Osteocyte (in vitro differentiated cells): ENCODE data around the gene TBXAS1. TPM values are rescaled to one million over a fixed set of nuclear protein-coding genes. Genes with fewer than 3 reads are reported as not detected.
"Not testable (repeated sequence)": the region's sequence is repeated elsewhere in the genome, so short reads cannot be mapped to it uniquely, and the experiment has no call there.

Experiments
- DNase-seq: peaks from one replicate; pipeline ENCODE4 v3.0.0; 2021; ENCODE audit warnings: mixed read lengths; ENCODE audit not compliant: unreplicated experiment; ENCODE audit errors: extremely low spot score
- H3K27ac Mint-ChIP-seq: one replicate; pipeline ENCODE4 v1.8.0; 2021; ENCODE audit warnings: mild to moderate bottlenecking, mixed read lengths; ENCODE audit not compliant: unreplicated experiment
- H3K27me3 Mint-ChIP-seq: one replicate; pipeline ENCODE4 v1.8.0; 2021; ENCODE audit warnings: mixed read lengths; ENCODE audit not compliant: unreplicated experiment
- H3K36me3 Mint-ChIP-seq: one replicate; pipeline ENCODE4 v1.8.0; 2021; ENCODE audit warnings: mixed read lengths; ENCODE audit not compliant: unreplicated experiment
- H3K4me1 Mint-ChIP-seq: one replicate; pipeline ENCODE4 v1.8.0; 2021; ENCODE audit warnings: mixed read lengths; ENCODE audit not compliant: unreplicated experiment
- H3K4me3 Mint-ChIP-seq: one replicate; pipeline ENCODE4 v1.8.0; 2021; ENCODE audit warnings: mild to moderate bottlenecking, moderate library complexity, mixed read lengths; ENCODE audit not compliant: unreplicated experiment
- H3K9me3 Mint-ChIP-seq: one replicate; pipeline ENCODE4 v1.8.0; 2021; ENCODE audit warnings: mixed read lengths; ENCODE audit not compliant: unreplicated experiment
- total RNA-seq: library from RNA; stranded (reverse); gene quantifications from 2 replicates; pipeline ENCODE4 v1.2.1, GENCODE V29; 2021
- TF ChIP-seq, protein P1 (sequence below): fragments of 200-600 bp; sonication (generic); IDR thresholded peaks from 2 replicates; pipeline ENCODE4 v1.5.0; 2021; ENCODE audit warnings: antibody characterized with exemption, mild to moderate bottlenecking, moderate library complexity

The TBXAS1 gene
- total RNA-seq, 1 donor from 2014 or later: 3.5 TPM

DNA sequence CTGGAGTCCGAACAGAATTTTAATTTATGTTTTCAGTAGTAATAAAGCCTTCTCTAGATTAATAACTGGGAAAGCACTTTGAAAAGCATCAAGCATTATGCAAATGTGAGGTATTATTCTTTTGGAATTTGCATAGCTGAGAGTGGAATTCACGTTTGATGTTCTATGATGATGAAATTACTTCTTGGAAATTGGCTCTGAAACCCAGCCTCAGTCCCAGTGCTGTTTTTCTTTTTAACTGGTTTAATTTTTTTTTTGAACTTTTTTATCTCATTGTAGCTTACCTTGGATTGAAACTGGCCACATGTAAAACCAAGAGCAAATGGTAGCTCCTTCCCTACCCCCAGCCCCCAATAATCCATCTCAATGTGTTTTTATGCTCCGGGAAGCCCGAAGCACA lies 1.2 kb downstream of the TBXAS1 start:
- peaks cover 22% of the 10 kb centered on the region for H3K4me1 Mint-ChIP-seq
- H3K9me3 Mint-ChIP-seq: peaks cover 6% of the 10 kb centered on the region
- H3K4me3 Mint-ChIP-seq: no peak overlapping the region
- no peak overlapping the region for H3K27ac Mint-ChIP-seq
- TF ChIP-seq, protein P1, sequence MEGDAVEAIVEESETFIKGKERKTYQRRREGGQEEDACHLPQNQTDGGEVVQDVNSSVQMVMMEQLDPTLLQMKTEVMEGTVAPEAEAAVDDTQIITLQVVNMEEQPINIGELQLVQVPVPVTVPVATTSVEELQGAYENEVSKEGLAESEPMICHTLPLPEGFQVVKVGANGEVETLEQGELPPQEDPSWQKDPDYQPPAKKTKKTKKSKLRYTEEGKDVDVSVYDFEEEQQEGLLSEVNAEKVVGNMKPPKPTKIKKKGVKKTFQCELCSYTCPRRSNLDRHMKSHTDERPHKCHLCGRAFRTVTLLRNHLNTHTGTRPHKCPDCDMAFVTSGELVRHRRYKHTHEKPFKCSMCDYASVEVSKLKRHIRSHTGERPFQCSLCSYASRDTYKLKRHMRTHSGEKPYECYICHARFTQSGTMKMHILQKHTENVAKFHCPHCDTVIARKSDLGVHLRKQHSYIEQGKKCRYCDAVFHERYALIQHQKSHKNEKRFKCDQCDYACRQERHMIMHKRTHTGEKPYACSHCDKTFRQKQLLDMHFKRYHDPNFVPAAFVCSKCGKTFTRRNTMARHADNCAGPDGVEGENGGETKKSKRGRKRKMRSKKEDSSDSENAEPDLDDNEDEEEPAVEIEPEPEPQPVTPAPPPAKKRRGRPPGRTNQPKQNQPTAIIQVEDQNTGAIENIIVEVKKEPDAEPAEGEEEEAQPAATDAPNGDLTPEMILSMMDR: no peak
- no peak for DNase-seq
- H3K36me3 Mint-ChIP-seq: no peaks in the 10 kb centered on the region
- H3K27me3 Mint-ChIP-seq: peaks cover 20% of the 10 kb centered on the region

DNA sequence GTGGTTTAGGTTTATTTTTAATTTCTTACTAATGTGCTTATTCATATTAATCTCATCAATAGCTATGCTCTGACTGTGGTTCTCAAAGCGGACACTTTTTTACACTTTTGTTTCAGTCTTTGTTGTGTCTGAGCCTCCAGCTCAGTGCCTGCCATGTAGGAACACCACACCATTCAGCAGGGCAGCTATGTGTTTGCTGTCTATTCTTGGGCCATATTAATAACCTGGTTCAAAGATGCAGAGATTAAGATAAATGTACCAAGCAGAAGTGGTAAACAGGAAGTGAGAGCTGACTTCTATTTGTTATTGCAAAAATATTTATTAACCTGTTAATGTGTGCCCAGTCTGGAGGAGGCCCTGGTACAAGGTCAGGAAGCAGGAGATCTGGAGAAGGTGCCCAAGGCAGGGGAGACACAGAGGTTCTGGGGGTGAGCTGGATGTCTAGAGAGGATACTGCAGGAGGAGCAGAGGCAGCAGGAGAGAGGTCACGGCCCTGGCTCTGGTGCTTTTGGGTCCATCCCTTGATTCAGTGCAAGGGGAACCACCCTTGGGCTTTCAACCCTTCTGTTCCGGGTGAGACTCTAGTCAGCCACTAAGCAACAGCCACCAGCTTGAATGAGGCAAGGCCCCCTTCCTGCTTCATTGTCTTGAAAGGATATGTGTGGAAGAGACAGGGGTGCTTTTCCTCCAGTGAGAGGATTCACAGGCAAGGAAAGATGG lies 1.9 kb downstream of the TBXAS1 start:
- H3K36me3 Mint-ChIP-seq: no peaks in the 10 kb centered on the region
- peaks cover 6% of the 10 kb centered on the region for H3K9me3 Mint-ChIP-seq
- no peak for DNase-seq
- TF ChIP-seq, protein P1: no peak
- H3K27ac Mint-ChIP-seq: no peak overlapping the region
- peaks cover 18% of the 10 kb centered on the region for H3K27me3 Mint-ChIP-seq
- peaks cover 20% of the 10 kb centered on the region for H3K4me1 Mint-ChIP-seq
- no peak overlapping the region for H3K4me3 Mint-ChIP-seq

DNA sequence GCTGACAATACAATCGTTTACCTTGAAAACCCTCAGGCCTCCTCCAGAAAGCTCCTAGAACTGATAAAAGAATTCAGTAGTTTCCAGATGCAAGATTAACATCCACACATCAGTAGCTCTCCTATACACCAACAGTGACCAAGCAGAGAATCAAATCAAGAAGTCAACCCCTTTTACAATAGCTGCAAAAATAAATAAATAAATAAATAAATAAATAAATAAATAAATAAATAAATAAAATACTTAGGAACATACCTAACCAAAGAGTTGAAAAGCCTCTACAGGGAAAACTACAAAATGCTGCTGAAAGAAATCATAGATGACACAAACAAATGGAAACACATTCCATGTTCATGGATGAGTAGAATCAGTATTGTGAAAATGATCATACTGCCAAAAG lies 6.8 kb downstream of the TBXAS1 start:
- not testable (repeated sequence) for H3K4me1 Mint-ChIP-seq, H3K4me3 Mint-ChIP-seq, H3K27ac Mint-ChIP-seq, DNase-seq, H3K36me3 Mint-ChIP-seq, H3K9me3 Mint-ChIP-seq
- H3K27me3 Mint-ChIP-seq: peaks cover 16% of the 10 kb centered on the region

DNA sequence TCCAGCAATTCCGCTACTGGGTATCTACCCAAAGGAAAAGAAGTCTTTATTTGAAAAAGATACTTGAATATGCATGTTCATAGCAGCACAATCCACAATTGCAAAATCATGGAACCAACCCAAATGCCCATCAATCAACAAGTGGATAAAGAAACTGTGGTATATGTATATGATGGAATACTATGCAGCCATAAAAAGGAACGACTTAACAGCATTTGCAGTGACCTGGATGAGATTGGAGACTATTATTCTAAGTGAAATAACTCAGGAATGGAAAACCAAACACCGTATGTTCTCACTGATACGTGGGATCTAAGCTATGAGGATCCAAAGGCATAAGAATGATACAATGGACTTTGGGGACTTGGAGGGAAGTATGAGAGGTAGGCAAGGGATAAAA lies 8.2 kb downstream of the TBXAS1 start:
- H3K27me3 Mint-ChIP-seq: peaks cover 16% of the 10 kb centered on the region
- H3K9me3 Mint-ChIP-seq: not testable (repeated sequence)

DNA sequence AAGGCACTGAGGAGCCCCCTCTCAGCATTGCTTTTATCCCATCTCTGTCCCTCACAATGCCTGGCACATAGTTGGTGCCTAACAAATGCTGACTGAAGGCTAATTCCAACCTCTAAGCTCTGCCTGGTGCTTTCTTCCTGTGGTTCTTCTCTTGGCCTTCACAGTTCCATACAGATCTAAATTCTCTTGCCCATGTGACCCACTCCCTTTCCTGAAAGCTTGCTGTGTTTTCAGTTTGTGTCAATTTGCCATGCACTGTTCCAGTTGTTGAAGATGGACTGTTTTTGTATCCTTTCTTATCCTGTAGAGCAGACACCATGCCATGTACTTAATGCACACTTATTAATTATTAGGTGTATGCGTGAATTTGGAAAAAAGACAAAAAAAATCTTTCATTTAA lies 9.2 kb downstream of the TBXAS1 start:
- H3K4me3 Mint-ChIP-seq: no peak overlapping the region
- H3K27me3 Mint-ChIP-seq: peaks cover 19% of the 10 kb centered on the region
- no peak for DNase-seq
- H3K9me3 Mint-ChIP-seq: peaks cover 6% of the 10 kb centered on the region
- TF ChIP-seq, protein P1: no peak
- H3K36me3 Mint-ChIP-seq: no peaks in the 10 kb centered on the region
- no peak overlapping the region for H3K27ac Mint-ChIP-seq
- H3K4me1 Mint-ChIP-seq: no peaks in the 10 kb centered on the region

More for the DNA sequence above, 8.2 kb downstream of the TBXAS1 start:
- not testable (repeated sequence) for H3K27ac Mint-ChIP-seq, H3K4me1 Mint-ChIP-seq, H3K4me3 Mint-ChIP-seq, DNase-seq, H3K36me3 Mint-ChIP-seq

DNA sequence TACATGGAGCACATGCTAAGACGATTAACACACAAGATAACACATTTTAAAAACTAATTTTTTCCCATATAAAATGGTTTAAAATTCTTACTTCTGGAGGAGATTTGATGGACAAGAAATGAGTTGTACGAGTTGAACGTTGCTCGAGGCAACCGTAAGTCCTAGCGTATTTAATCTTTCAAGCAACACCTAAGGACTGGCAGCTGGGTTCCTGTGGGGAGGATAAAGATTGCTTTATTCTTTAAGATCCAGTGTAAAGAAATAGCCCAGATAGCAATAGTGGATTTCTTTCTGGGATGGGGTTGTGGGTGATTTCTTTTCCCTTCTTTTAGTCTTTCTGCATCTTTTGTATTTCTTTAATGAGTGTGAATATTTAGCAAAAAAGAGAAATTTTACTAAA lies 9.8 kb downstream of the TBXAS1 start:
- Mint-ChIP-seq H3K4me3 (no peak overlapping the region), H3K4me1 (no peaks in the 10 kb centered on the region), H3K36me3 (no peaks in the 10 kb centered on the region), H3K27me3 (peaks cover 23% of the 10 kb centered on the region), H3K9me3 (peaks cover 6% of the 10 kb centered on the region), H3K27ac (no peak overlapping the region)
- TF ChIP-seq, protein P1: no peak
- DNase-seq: no peak
